ENCODE data around the gene OR4P4.

Gene OR4P4

GRCh38 chr11:55634813-55635212 is at the start of gene OR4P4:
Gene OR4P4, plus strand, starts transcription at chr11:55635113.
- DNase-seq: no peak

GRCh38 chr11:55607545-55607944 is 27.4 kb upstream of the OR4P4 start, which contains the start of gene OR4C11:
Gene OR4C11, minus strand, starts transcription at chr11:55607645. Its CDS starts 3,272 bp downstream, at chr11:55604373.
- no peak for DNase-seq

GRCh38 chr11:55624531-55624930 is 10.4 kb upstream of the OR4P4 start:
- DNase-seq: no peak

GRCh38 chr11:55648027-55648426 is 13.1 kb downstream of the OR4P4 start, which contains the start of gene OR4S2:
Gene OR4S2, plus strand, starts transcription at chr11:55648327. Its CDS starts 2,577 bp downstream, at chr11:55650904.
- no peak for DNase-seq

GRCh38 chr11:55652560-55652959 is 17.6 kb downstream of the OR4P4 start:
- DNase-seq: no peak

GRCh38 chr11:55655096-55655495 is 20.2 kb downstream of the OR4P4 start:
- no peak for DNase-seq

GRCh38 chr11:55658031-55658573 is 23.2 kb downstream of the OR4P4 start:
- DNase-seq: no peak

- no peak for DNase-seq
Observed at GRCh38 chr11:55658608-55659007, 23.7 kb downstream of the OR4P4 start.

- DNase-seq: no peak
Observed at GRCh38 chr11:55661901-55662300, 27.0 kb downstream of the OR4P4 start, which contains the start of gene OR4C6. Gene OR4C6, plus strand, starts transcription at chr11:55662201. Its CDS starts 2,966 bp downstream, at chr11:55665167.

- DNase-seq: no peak
Observed at GRCh38 chr11:55669376-55669775, 34.5 kb downstream of the OR4P4 start.

GRCh38 chr11:55673860-55674259 is 38.9 kb downstream of the OR4P4 start:
- no peak for DNase-seq
